OCI-LY1 (cell line): ENCODE results near the gene GPR22.

Experiments used
- H2AFZ ChIP-seq: fragments of 200-600 bp; sonication (generic), shearing (Covaris generic); 2 replicates; pipeline ENCODE4 v1.6.0; 2014; ENCODE audit warnings: antibody characterized with exemption, mild to moderate bottlenecking, low read length
- H3F3A ChIP-seq: fragments of 200-600 bp; sonication (generic), shearing (Covaris generic); 2 replicates; pipeline ENCODE4 v1.6.0; 2014; ENCODE audit warnings: mild to moderate bottlenecking, antibody characterized with exemption, low read length, moderate library complexity; ENCODE audit not compliant: insufficient read depth
- H3K27ac ChIP-seq: fragments of 200-600 bp; sonication (generic); 2 replicates; pipeline ENCODE4 v1.5.1; 2014; ENCODE audit warnings: low read length, mixed run types, mild to moderate bottlenecking, low read depth; ENCODE audit not compliant: poor library complexity, severe bottlenecking
- H3K27me3 ChIP-seq: fragments of 200-600 bp; sonication (generic); 2 replicates; pipeline ENCODE4 v1.6.0; 2014; ENCODE audit warnings: antibody characterized with exemption, mild to moderate bottlenecking, low read length, moderate library complexity; ENCODE audit not compliant: insufficient read depth
- H3K36me3 ChIP-seq: fragments of 200-600 bp; sonication (generic); 2 replicates; pipeline ENCODE4 v1.6.1; 2014; ENCODE audit warnings: mild to moderate bottlenecking, antibody characterized with exemption, low read length, moderate library complexity, mixed read lengths; ENCODE audit not compliant: insufficient read depth
- H3K4me1 ChIP-seq: fragments of 200-600 bp; sonication (generic); 2 replicates; pipeline ENCODE4 v1.5.1; 2014; ENCODE audit warnings: mild to moderate bottlenecking, low read length, moderate library complexity; ENCODE audit not compliant: insufficient read depth, severe bottlenecking
- H3K4me2 ChIP-seq: fragments of 200-600 bp; sonication (generic), shearing (Covaris generic); 2 replicates; pipeline ENCODE4 v1.6.1; 2014; ENCODE audit warnings: low read length
- H3K4me3 ChIP-seq: fragments of 200-600 bp; sonication (generic); 2 replicates; pipeline ENCODE4 v1.5.1; 2014; ENCODE audit warnings: low read length, low read depth, mild to moderate bottlenecking, mixed read lengths; ENCODE audit not compliant: poor library complexity, severe bottlenecking
- H3K79me2 ChIP-seq: fragments of 200-600 bp; shearing (Covaris generic); 2 replicates; pipeline ENCODE4 v1.6.1; 2016; ENCODE audit warnings: mixed run types, low read length, mixed read lengths; ENCODE audit not compliant: insufficient read depth
- H3K9ac ChIP-seq: fragments of 200-600 bp; sonication (generic), shearing (Covaris generic); 2 replicates; pipeline ENCODE4 v1.6.1; 2014; ENCODE audit warnings: mild to moderate bottlenecking, low read length, mixed read lengths
- H3K9me2 ChIP-seq: fragments of 200-600 bp; sonication (generic), shearing (Covaris generic); 2 replicates; pipeline ENCODE4 v1.6.1; 2014; ENCODE audit warnings: low read depth, mild to moderate bottlenecking, low read length, mixed read lengths
- H3K9me3 ChIP-seq: fragments of 200-600 bp; shearing (Covaris generic); 2 replicates; pipeline ENCODE4 v1.6.1; 2014; ENCODE audit warnings: low read length, mixed read lengths
- H4K20me1 ChIP-seq: fragments of 200-600 bp; sonication (generic), shearing (Covaris generic); 2 replicates; pipeline ENCODE4 v1.6.0; 2016; ENCODE audit warnings: mild to moderate bottlenecking, low read length; ENCODE audit not compliant: insufficient read depth
- CTCF ChIP-seq: fragments of 200-600 bp; sonication (generic), shearing (Covaris generic); IDR thresholded peaks from 2 replicates; pipeline ENCODE4 v1.5.1; 2017; ENCODE audit warnings: mild to moderate bottlenecking, antibody characterized with exemption, low read length, moderate library complexity, mixed read lengths
- EZH2 ChIP-seq: fragments of 200-600 bp; sonication (generic), shearing (Covaris generic); IDR thresholded peaks from 2 replicates; pipeline ENCODE4 v1.8.0; 2017; ENCODE audit warnings: borderline replicate concordance, mixed run types, mild to moderate bottlenecking, antibody characterized with exemption, low read length, moderate library complexity, mixed read lengths

The GPR22 gene

GRCh38 chr7:107446531-107446930 is 23.3 kb upstream of the GPR22 start:
- TF ChIP-seq CTCF = no peak
- no peak for TF ChIP-seq EZH2
- no peak overlapping the region for H3K4me2 ChIP-seq

GRCh38 chr7:107446988-107447387 is 22.9 kb upstream of the GPR22 start:
- Histone ChIP-seq H2AFZ (no peak overlapping the region), H3K4me3 (no peak overlapping the region), H3K9me2 (no peaks in the 10 kb centered on the region), H3K9me3 (peaks cover 8% of the 10 kb centered on the region; the same call in 1 of the 2 replicates), H3K9ac (no peak overlapping the region), H3K4me2 (no peak overlapping the region), H3F3A (no peaks in the 10 kb centered on the region), H3K27me3 (no peaks in the 10 kb centered on the region), H4K20me1 (no peaks in the 10 kb centered on the region), H3K36me3 (no peaks in the 10 kb centered on the region; the same call in 1 of the 2 replicates), H3K4me1 (no peaks in the 10 kb centered on the region), H3K27ac (no peak overlapping the region), H3K79me2 (no peaks in the 10 kb centered on the region)
- no peak for TF ChIP-seq EZH2
- no peak for TF ChIP-seq CTCF

More at GRCh38 chr7:107446531-107446930, 23.3 kb upstream of the GPR22 start:
- Histone ChIP-seq H3K79me2 (no peaks in the 10 kb centered on the region), H3K27ac (no peak overlapping the region), H3F3A (no peaks in the 10 kb centered on the region), H3K4me3 (no peak overlapping the region), H3K9ac (no peak overlapping the region), H3K27me3 (no peaks in the 10 kb centered on the region), H4K20me1 (no peaks in the 10 kb centered on the region), H3K4me1 (no peaks in the 10 kb centered on the region), H2AFZ (no peak overlapping the region), H3K9me3 (peaks cover 8% of the 10 kb centered on the region; the same call in 1 of the 2 replicates), H3K36me3 (no peaks in the 10 kb centered on the region; the same call in 1 of the 2 replicates), H3K9me2 (no peaks in the 10 kb centered on the region)

- Histone ChIP-seq H4K20me1 (no peaks in the 10 kb centered on the region), H3K79me2 (no peaks in the 10 kb centered on the region), H3K4me3 (no peak overlapping the region), H3K4me2 (no peak overlapping the region), H3K36me3 (no peaks in the 10 kb centered on the region), H3K9ac (no peak overlapping the region), H3K27me3 (no peaks in the 10 kb centered on the region), H3K4me1 (no peaks in the 10 kb centered on the region), H3K9me3 (no peaks in the 10 kb centered on the region), H3K27ac (no peak overlapping the region), H2AFZ (no peak overlapping the region), H3F3A (no peaks in the 10 kb centered on the region), H3K9me2 (no peaks in the 10 kb centered on the region)
- TF ChIP-seq EZH2 = no peak
- no peak for TF ChIP-seq CTCF
Measured at GRCh38 chr7:107450970-107451369, 18.9 kb upstream of the GPR22 start.
